Measurements from ENCODE around the gene ARRB2.
"Not testable (repeated sequence)": the region's sequence is repeated elsewhere in the genome, so short reads cannot be mapped to it uniquely, and the experiment has no call there.

DNA sequence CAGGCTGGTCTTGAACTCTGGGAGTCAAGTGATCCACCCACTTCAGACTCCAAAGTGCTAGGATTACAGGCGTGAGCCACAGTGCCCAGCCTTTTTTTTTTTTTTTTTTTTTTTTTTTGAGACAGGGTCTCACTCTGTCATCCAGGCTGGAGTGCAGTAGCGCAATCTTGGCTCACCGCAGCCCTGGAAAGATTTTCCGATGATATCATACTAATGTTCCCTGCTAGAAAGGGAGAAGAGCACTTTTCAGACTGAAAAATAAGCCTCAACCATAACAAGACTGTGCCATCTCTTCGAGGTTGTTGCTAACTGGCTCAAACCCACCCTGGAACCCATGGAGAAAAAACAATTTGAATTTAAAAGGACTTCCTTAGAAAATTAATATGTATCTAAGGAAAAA lies 26.7 kb upstream of the ARRB2 start:
- not testable (repeated sequence) for TF ChIP-seq CTCF, POLR2A (IDR thresholded peaks at IDR 0.05)

All from thyroid gland (tissue), 4 donors.